ENCODE measurements around the gene SF3A2.

Gene SF3A2

GRCh38 chr19:2232286-2233151 is 4.1 kb upstream of the SF3A2 start:
- Histone ChIP-seq H3K9me3 (ENCODE audit: insufficient read depth, low read length) (no peaks in the 10 kb centered on the region), H3K36me3 (ENCODE audit: insufficient read depth, insufficient read length, low read length) (peaks cover 80% of the 10 kb centered on the region), H3K4me3 (ENCODE audit: insufficient read length, low read depth) (no peak overlapping the region), H3K9ac (ENCODE audit: insufficient read length, low read depth) (peak overlapping the region; percentile 2), H3K4me1 (ENCODE audit: insufficient read depth, insufficient read length) (peaks cover 25% of the 10 kb centered on the region), H3K27me3 (ENCODE audit: insufficient read depth, insufficient read length) (no peaks in the 10 kb centered on the region)
- TF ChIP-seq SUZ12 (IDR thresholded peaks at IDR 0.05; ENCODE audit: extremely low read depth, insufficient read depth, insufficient read length) (no peak), YY1 (IDR thresholded peaks at IDR 0.05; ENCODE audit: insufficient read depth, insufficient read length) (no peak), ZNF274 (IDR thresholded peaks at IDR 0.05; ENCODE audit: low read depth, low read length) (no peak)
- no peak for DNase-seq (ENCODE audit: low read depth, low spot score)

- no peak overlapping the region for H3K4me3 ChIP-seq (ENCODE audit: insufficient read length, low read depth)
- TF ChIP-seq SUZ12 (IDR thresholded peaks at IDR 0.05; ENCODE audit: extremely low read depth, insufficient read depth, insufficient read length) = no peak
- no peak for TF ChIP-seq ZNF274 (IDR thresholded peaks at IDR 0.05; ENCODE audit: low read depth, low read length)
- no peak for TF ChIP-seq YY1 (IDR thresholded peaks at IDR 0.05; ENCODE audit: insufficient read depth, insufficient read length)
- no peaks in the 10 kb centered on the region for H3K9me3 ChIP-seq (ENCODE audit: insufficient read depth, low read length)
- H3K27me3 ChIP-seq (ENCODE audit: insufficient read depth, insufficient read length) = no peaks in the 10 kb centered on the region
- DNase-seq (ENCODE audit: low read depth, low spot score) = no peak
- peaks cover 30% of the 10 kb centered on the region for H3K4me1 ChIP-seq (ENCODE audit: insufficient read depth, insufficient read length)
- H3K36me3 ChIP-seq (ENCODE audit: insufficient read depth, insufficient read length, low read length) = peaks cover 82% of the 10 kb centered on the region
- H3K9ac ChIP-seq (ENCODE audit: insufficient read length, low read depth) = peak overlapping the region; percentile 70
These were observed 2.9 kb upstream of the SF3A2 start for GRCh38 chr19:2233601-2234280.

GRCh38 chr19:2234996-2235380 is 1.6 kb upstream of the SF3A2 start:
- Histone ChIP-seq H3K36me3 (ENCODE audit: insufficient read depth, insufficient read length, low read length) (peaks cover 75% of the 10 kb centered on the region), H3K27me3 (ENCODE audit: insufficient read depth, insufficient read length) (no peaks in the 10 kb centered on the region), H3K9ac (ENCODE audit: insufficient read length, low read depth) (peak overlapping the region; percentile 99), H3K9me3 (ENCODE audit: insufficient read depth, low read length) (no peaks in the 10 kb centered on the region), H3K4me1 (ENCODE audit: insufficient read depth, insufficient read length) (peaks cover 30% of the 10 kb centered on the region), H3K4me3 (ENCODE audit: insufficient read length, low read depth) (peak overlapping the region; percentile 90)
- TF ChIP-seq SUZ12 (IDR thresholded peaks at IDR 0.05; ENCODE audit: extremely low read depth, insufficient read depth, insufficient read length) = no peak
- TF ChIP-seq YY1 (IDR thresholded peaks at IDR 0.05; ENCODE audit: insufficient read depth, insufficient read length) = no peak
- no peak for TF ChIP-seq ZNF274 (IDR thresholded peaks at IDR 0.05; ENCODE audit: low read depth, low read length)
- no peak for DNase-seq (ENCODE audit: low read depth, low spot score)

- no peaks in the 10 kb centered on the region for H3K27me3 ChIP-seq (ENCODE audit: insufficient read depth, insufficient read length)
- TF ChIP-seq ZNF274 (IDR thresholded peaks at IDR 0.05; ENCODE audit: low read depth, low read length) = no peak
- no peak for TF ChIP-seq YY1 (IDR thresholded peaks at IDR 0.05; ENCODE audit: insufficient read depth, insufficient read length)
- no peak for TF ChIP-seq SUZ12 (IDR thresholded peaks at IDR 0.05; ENCODE audit: extremely low read depth, insufficient read depth, insufficient read length)
- H3K4me1 ChIP-seq (ENCODE audit: insufficient read depth, insufficient read length) = peaks cover 33% of the 10 kb centered on the region
- no peaks in the 10 kb centered on the region for H3K9me3 ChIP-seq (ENCODE audit: insufficient read depth, low read length)
- H3K9ac ChIP-seq (ENCODE audit: insufficient read length, low read depth) = peak overlapping the region; percentile 99
- peak overlapping the region; percentile 90 for H3K4me3 ChIP-seq (ENCODE audit: insufficient read length, low read depth)
- H3K36me3 ChIP-seq (ENCODE audit: insufficient read depth, insufficient read length, low read length) = peaks cover 75% of the 10 kb centered on the region
- no peak for DNase-seq (ENCODE audit: low read depth, low spot score)
These were observed 1.1 kb upstream of the SF3A2 start for GRCh38 chr19:2235381-2236063.

GRCh38 chr19:2236064-2236313 is 635 bp upstream of the SF3A2 start:
- H3K9ac ChIP-seq (ENCODE audit: insufficient read length, low read depth) = peak overlapping the region; percentile 99
- no peaks in the 10 kb centered on the region for H3K9me3 ChIP-seq (ENCODE audit: insufficient read depth, low read length)
- no peaks in the 10 kb centered on the region for H3K27me3 ChIP-seq (ENCODE audit: insufficient read depth, insufficient read length)
- H3K36me3 ChIP-seq (ENCODE audit: insufficient read depth, insufficient read length, low read length) = peaks cover 75% of the 10 kb centered on the region
- DNase-seq (ENCODE audit: low read depth, low spot score) = no peak
- no peak for TF ChIP-seq SUZ12 (IDR thresholded peaks at IDR 0.05; ENCODE audit: extremely low read depth, insufficient read depth, insufficient read length)
- no peak for TF ChIP-seq ZNF274 (IDR thresholded peaks at IDR 0.05; ENCODE audit: low read depth, low read length)
- TF ChIP-seq YY1 (IDR thresholded peaks at IDR 0.05; ENCODE audit: insufficient read depth, insufficient read length) = no peak
- peaks cover 37% of the 10 kb centered on the region for H3K4me1 ChIP-seq (ENCODE audit: insufficient read depth, insufficient read length)
- H3K4me3 ChIP-seq (ENCODE audit: insufficient read length, low read depth) = peak overlapping the region; percentile 90

- Histone ChIP-seq H3K27me3 (ENCODE audit: insufficient read depth, insufficient read length) (no peaks in the 10 kb centered on the region), H3K4me3 (ENCODE audit: insufficient read length, low read depth) (peak overlapping the region; percentile 90), H3K4me1 (ENCODE audit: insufficient read depth, insufficient read length) (peaks cover 40% of the 10 kb centered on the region), H3K9ac (ENCODE audit: insufficient read length, low read depth) (peak overlapping the region; percentile 99), H3K9me3 (ENCODE audit: insufficient read depth, low read length) (no peaks in the 10 kb centered on the region), H3K36me3 (ENCODE audit: insufficient read depth, insufficient read length, low read length) (peaks cover 76% of the 10 kb centered on the region)
- TF ChIP-seq SUZ12 (IDR thresholded peaks at IDR 0.05; ENCODE audit: extremely low read depth, insufficient read depth, insufficient read length) (no peak), YY1 (IDR thresholded peaks at IDR 0.05; ENCODE audit: insufficient read depth, insufficient read length) (no peak), ZNF274 (IDR thresholded peaks at IDR 0.05; ENCODE audit: low read depth, low read length) (no peak)
- no peak for DNase-seq (ENCODE audit: low read depth, low spot score)
These were observed 636 bp downstream of the SF3A2 start for GRCh38 chr19:2237051-2237868.
